ENCODE data around the gene GIPC2.

The GIPC2 gene

DNA sequence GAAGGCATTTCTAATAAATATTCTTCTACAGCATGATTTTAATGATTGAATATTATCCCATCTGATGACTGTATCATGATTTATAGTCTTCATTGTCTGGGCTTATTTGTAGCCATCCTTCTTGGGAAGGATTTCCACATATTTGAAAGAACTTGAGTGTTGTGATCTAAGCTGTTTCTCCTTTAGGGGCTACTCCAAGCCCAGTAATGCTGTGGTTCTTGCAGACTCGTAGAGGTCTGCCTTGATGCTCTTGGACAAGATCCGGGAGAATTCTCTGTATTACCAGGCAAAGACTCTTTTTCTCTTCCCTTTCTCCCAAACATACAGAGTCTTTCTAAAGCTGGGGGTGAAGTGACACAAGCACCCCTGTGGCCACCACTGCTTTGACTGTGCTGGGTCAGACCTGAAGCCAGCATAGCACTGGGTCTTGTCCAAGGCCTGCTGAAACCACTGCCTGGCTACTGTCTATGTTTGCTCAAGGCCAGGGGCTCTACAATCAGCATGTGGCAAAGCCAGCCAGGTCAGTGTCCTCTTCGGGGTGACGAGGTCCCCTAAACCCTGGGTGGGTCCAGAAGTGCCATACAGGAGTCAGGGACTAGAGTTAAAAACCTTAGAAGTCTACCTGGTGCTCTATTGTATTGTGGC is 107.4 kb downstream of the GIPC2 start:
- ATAC-seq, result no peak

DNA sequence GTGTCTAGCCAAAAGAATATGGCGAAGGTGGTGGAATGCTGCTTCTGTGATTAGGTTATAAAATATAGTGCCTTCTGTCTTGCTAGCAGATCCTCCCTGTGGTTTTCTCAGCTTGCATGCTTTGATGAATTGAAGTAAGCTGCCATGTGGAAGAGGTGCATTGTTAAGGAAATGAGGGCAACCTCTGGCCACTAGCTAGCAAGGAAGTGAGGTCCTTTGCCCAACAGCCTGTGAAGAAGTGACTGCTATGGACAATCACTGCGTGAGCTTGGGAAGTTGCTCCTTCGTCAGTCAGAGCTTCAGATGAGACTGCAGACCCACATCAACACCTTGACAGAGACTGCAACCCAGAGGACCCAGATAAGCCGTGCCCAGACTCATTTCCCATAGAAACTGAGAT is 109.4 kb downstream of the GIPC2 start:
- no peak for ATAC-seq

DNA sequence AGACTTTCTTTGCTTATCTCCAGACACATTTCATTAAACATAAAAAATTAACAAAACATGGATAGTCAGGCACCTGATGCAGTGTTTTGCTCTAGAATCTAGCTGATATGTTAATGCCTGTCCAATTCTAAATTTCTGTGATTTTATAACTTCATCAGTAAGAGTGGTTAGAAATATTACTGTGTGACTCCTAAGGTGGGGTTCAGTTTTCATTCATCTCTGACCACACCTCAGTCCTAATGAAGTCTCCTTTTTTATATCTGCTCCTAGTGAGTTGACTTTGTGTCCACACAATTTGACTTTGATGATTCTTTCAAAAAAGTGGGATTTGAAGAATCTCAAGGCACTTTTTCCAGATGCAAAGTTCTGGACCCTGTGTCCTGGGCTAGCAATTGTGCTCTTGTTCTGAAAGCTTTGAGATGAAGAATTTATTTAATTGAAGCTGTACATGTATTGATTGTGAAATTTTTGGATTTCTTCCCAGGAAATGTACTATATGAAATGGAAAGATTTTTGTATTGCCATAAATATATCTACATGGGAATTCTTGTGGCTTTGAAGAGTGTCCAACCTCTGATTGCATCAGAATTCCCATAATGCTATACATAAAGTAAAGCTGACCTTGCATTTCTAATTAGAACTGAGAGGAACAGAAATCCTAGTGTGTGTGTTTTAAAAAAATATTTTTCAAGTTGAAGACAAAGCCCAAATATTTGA is 111.2 kb downstream of the GIPC2 start:
- no peak for ATAC-seq

DNA sequence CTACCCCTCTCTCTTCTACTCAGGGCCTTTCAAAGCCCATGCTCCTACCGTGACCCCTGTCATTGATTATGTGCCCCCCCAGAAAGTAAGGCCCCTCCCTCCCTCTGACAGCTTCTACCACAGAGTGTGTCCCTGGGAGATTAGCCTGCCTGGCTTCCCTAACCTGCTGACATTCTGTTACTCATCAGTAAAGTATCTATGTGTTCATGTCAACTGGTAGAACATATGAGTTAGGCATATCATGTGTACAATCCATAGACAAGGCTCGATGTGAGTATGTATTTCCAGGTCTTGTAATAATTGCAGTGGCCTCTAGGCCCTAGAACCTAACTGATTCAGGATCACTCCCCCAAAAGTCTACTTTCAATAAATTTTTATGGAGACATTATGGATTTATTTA is 120.0 kb downstream of the GIPC2 start:
- ATAC-seq, result no peak

DNA sequence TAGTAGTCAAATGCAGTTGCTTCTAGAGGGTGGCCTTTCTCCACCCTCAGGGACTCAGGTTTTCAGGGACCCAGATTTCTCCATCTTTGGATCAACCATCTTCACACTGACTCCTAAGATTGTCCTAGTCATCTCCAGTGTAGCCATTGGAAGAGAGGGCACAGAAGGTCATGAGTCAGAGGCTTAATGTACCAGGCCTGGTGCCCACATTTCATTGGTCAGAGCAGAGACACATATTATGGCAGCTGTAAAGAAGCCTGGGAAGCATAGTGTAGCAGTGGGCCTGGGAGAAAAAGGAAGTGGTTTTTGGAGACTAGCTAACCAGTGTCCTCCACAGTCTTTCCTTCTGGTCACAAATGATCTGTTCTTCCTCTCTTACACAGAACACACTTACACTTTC is 122.5 kb downstream of the GIPC2 start:
- no peak for ATAC-seq

DNA sequence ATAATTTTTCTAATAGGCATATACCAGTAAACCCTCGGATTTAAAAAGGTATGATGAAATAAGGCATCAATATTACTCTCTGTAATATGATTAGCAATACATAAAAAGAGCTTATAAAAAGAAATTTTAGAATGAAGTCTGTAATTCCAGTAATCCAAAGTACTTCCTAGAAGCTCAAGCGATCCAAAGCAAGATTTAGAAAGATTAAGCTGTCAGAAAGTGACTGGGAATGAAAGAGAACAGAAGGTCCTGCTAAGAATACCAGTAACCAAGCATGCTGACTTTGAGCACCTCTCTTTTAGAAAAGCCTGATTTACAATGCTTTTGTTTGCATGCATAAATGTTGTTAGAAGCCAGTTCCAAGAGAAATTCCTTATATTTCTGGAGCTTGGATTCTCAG is 125.1 kb downstream of the GIPC2 start:
- no peak for ATAC-seq

DNA sequence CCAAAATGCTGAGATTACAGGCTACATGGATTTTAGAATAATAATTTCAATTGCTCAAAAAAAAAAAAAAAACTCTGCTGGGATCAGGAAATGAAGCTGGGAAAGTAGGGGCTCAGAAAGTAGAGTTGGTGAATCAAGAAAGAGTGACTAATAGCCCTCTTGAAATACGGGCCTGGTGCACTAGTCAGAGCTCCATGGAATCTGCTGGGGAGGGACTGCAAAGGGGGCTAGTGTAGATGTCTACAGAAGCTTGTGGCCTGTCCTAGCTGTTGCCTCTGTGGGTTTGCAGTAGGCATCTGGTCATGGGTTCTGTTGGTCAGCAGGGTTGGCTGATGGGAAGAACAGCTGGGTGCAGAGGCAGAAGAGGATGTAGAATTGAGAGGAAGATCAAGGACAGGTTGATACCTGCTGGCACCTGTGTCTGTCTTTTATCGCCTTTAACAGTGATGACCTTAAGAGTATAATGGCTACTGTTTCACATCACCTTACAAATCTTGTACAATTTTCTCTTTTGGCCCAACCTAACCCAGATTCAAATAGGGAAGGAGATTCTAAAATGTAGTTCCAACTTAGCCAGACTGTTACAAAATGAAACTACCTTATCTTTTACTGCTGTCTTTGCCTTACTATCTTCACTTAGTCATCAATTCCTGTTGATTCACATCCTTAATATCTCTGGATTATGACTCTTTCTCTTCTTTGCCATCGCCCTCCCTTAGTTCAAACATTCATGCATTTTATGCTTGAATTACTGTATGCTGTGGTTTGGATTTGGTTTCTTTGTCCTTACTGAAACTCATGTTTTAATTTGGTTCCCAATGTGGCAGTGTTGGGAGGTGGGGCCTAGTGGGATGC is 126.2 kb downstream of the GIPC2 start:
- ATAC-seq, result no peak

DNA sequence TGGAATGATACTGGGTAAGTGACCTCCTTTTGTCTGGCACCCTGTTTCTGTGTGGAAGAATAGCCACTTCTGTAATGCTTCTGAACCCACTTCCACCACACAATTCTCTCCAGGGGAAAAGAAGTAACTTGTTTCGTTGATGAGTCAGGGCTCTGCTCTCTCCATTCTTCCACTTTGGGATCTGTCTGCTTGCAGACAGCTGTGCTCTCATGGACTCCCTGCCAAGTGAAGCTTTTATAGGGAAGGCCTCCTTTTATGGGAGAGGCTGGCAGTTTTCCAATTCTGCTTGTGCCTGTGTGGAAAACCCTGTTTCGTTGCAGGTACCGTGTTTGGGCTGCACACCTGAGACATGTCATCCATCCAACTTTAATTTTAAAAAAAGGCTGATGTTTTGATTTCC is 130.7 kb downstream of the GIPC2 start:
- ATAC-seq, result no peak

DNA sequence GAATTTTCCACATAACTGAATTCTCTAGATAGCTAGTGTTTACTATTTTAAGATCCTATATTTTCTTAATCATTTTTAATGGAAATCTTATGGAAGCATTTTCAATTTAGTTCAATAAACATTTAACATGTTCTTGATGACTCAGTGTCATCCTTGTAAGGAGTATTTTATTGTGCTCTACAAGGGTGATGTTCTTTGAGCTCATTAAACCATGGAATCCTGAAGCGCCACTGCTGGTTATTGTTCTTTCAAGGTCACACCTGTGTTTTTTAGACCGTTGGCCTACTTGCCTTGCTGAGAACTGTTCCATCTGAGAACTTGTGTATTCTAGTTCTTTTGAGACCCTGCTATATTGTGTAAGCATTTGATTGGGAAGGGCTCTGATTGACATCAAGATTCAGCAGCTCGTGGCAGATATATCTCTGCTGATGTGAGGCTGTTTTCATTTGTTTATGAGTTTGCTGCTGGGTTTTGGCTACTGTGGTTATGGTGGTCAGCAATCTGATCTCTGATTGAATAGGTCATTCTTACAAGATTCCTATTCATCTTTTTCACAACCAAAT is 132.0 kb downstream of the GIPC2 start:
- no peak for ATAC-seq

DNA sequence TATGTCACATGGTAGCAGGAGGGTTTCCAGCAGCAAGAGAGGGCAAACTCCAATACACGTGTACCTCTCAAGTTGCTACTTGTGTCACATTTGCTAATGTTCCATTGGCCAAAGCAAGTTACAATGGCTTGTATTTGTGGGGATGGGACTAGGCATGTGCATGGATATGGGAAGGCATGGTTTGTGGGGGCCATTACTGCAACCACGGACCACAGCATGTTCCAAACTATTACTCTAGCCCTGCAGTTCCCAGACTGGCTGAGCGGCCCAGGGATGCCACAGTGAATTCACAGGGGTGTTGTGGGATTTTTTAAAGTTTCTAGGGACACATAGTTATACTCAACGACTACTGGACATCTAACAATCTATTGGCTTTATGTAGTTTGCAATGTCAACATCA is 133.1 kb downstream of the GIPC2 start:
- no peak for ATAC-seq

DNA sequence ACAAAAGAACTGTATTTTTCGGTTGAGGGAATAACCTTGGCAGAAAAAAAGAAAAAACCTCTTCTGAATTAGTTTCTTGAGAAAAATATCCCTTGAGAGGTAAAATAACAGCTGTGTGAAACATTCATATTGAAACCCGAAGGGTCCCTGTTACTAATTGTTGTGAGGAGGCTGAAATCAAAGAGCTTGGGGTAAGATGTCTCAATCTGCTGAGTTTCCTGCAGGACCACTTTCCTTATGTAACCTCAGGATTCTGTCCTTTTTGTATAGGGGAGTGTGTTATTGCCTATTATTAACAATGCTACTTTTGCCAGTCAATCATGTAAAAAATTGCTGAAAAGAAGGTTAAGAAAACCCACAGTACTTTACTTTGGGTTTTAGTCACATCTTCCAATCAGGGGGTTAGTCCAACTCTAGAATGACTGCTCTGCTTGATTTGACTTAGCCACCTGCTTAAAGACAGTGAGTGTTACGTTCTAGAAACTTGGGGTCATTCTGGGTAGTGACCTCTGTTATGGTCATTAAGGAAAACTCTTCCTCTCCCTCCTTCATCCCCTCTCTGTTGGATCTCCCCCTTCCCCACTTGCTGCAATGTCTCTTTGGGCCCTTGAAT is 138.8 kb downstream of the GIPC2 start:
- no peak for ATAC-seq

Measured in activated CD4-positive, CD25-positive, alpha-beta regulatory T cell treated with anti-CD3 and anti-CD28 coated beads, Interleukin-2, amount 50 U/mL, for 24 hours (primary cell).